Uterus (tissue), 2 donors: Measurements from ENCODE around the gene S100A2.

Experiments used
- CTCF ChIP-seq, 4 experiments: fragments of 200-600 bp in 2 of 4; fragments of 450-650 bp in 2 of 4; sonication (generic) in 2 of 4; IDR thresholded peaks; one replicate each; pipeline ENCODE4 v1.5.1; 2016 to 2019; ENCODE audit warnings: antibody characterized with exemption in 4 of 4, mild to moderate bottlenecking in 2 of 4, moderate library complexity in 1 of 4
- POLR2A ChIP-seq, 2 donors: fragments of 450-650 bp; IDR thresholded peaks; one replicate each; pipeline ENCODE4 v1.6.1; 2016; ENCODE audit warnings: antibody characterized with exemption in 2 of 2, mild to moderate bottlenecking in 1 of 2, moderate library complexity in 1 of 2

- TF ChIP-seq CTCF (IDR thresholded peaks at IDR 0.05): no peak
- TF ChIP-seq POLR2A (IDR thresholded peaks at IDR 0.05): no peak
Observed at GRCh38 chr1:153563483-153563901, 2.2 kb downstream of the S100A2 start.
